GM04503 (cell line): Measurements from ENCODE around the gene MED16.
"Not testable (repeated sequence)": the region's sequence is repeated elsewhere in the genome, so short reads cannot be mapped to it uniquely, and the experiment has no call there.

Experiments
- DNase-seq: peaks from one replicate; pipeline ENCODE4 v3.0.0-alpha.2; 2012; ENCODE audit warnings: low read depth

MED16 gene

GRCh38 chr19:907183-907853 lies 14.3 kb upstream of the MED16 start:
- no peak for DNase-seq

- DNase-seq = no peak
Measured at GRCh38 chr19:906480-906879, 13.5 kb upstream of the MED16 start.

GRCh38 chr19:904545-904944 lies 11.6 kb upstream of the MED16 start:
- DNase-seq = no peak

- DNase-seq = no peak
Measured at GRCh38 chr19:903266-903797, 10.3 kb upstream of the MED16 start.

GRCh38 chr19:902446-903226 lies 9.6 kb upstream of the MED16 start:
- no peak for DNase-seq

GRCh38 chr19:902093-902370 lies 9.0 kb upstream of the MED16 start:
- DNase-seq = no peak

GRCh38 chr19:901216-902092 lies 8.5 kb upstream of the MED16 start:
- no peak for DNase-seq

- no peak for DNase-seq
Measured at GRCh38 chr19:900302-901111, 7.5 kb upstream of the MED16 start.

GRCh38 chr19:900043-900301 lies 7.0 kb upstream of the MED16 start:
- no peak for DNase-seq

GRCh38 chr19:899336-900042 lies 6.5 kb upstream of the MED16 start:
- DNase-seq = no peak

- DNase-seq = no peak
Measured at GRCh38 chr19:898663-899062, 5.7 kb upstream of the MED16 start.

GRCh38 chr19:897442-898039 lies 4.6 kb upstream of the MED16 start:
- DNase-seq = no peak

GRCh38 chr19:896999-897398 lies 4.0 kb upstream of the MED16 start:
- no peak for DNase-seq

GRCh38 chr19:896434-896833 lies 3.4 kb upstream of the MED16 start:
- no peak for DNase-seq

GRCh38 chr19:892243-892893 lies 619 bp downstream of the MED16 start:
- no peak for DNase-seq

- not testable (repeated sequence) for DNase-seq
Measured at GRCh38 chr19:891421-892200, 1.4 kb downstream of the MED16 start.

GRCh38 chr19:890831-891230 lies 2.2 kb downstream of the MED16 start:
- DNase-seq = no peak

- no peak for DNase-seq
Measured at GRCh38 chr19:889662-890295, 3.2 kb downstream of the MED16 start.
